Mesothelial cell of epicardium (in vitro differentiated cells): ENCODE data around the gene PABPC1L. TPM values are rescaled to one million over a fixed set of nuclear protein-coding genes. Genes with fewer than 3 reads are reported as not detected.
A peak's percentile ranks its signal among the peaks of the same experiment; 100 is the strongest.

Experiments used
- DNase-seq, 2 experiments: peaks; one replicate each; pipeline ENCODE4 v3.0.0; 2021; ENCODE audit warnings: low spot score in 2 of 2; ENCODE audit not compliant: unreplicated experiment in 2 of 2
- H3K27ac Mint-ChIP-seq: 2 replicates; pipeline ENCODE4 v1.8.0; 2021; ENCODE audit warnings: mixed read lengths
- H3K27me3 Mint-ChIP-seq: 2 replicates; pipeline ENCODE4 v1.8.0; 2021; ENCODE audit warnings: low read depth, mixed read lengths
- H3K36me3 Mint-ChIP-seq: 2 replicates; pipeline ENCODE4 v1.8.0; 2021; ENCODE audit warnings: mixed read lengths
- H3K4me1 Mint-ChIP-seq: 2 replicates; pipeline ENCODE4 v1.8.0; 2021; ENCODE audit warnings: mixed read lengths
- H3K4me3 Mint-ChIP-seq: 2 replicates; pipeline ENCODE4 v1.8.0; 2021; ENCODE audit warnings: mild to moderate bottlenecking, moderate library complexity, mixed read lengths
- H3K9me3 Mint-ChIP-seq: 2 replicates; pipeline ENCODE4 v1.8.0; 2021; ENCODE audit warnings: mixed read lengths
- total RNA-seq: library from RNA; stranded (reverse); gene quantifications from 3 replicates; pipeline ENCODE4 v1.2.1, GENCODE V29; 2021
- TF ChIP-seq, protein P1 (sequence below): fragments of 200-600 bp; sonication (generic); IDR thresholded peaks from one replicate; pipeline ENCODE4 v1.5.0; 2021; ENCODE audit warnings: antibody characterized with exemption; ENCODE audit not compliant: unreplicated experiment

PABPC1L gene
- total RNA-seq, 1 donor from 2014 or later = 135 TPM

DNA sequence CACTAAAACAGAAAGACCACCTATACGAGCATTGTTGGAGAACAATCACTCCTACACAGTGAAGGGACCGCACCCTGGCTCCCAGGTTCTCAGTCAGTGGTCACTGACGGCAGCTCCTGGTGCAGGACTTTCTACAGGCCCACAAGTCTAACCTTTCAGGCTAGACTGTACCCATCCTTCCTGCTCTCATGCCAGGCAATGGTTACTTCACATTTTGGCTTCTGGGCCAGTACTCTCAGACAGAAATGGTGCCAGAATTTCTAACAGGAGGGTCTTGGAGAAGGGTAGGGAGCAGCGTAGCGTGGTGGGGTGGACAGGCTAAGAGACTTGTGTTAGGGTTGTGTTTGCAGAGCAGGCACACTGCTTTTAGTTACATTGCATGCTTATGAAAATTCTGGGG, 38.2 kb downstream of the PABPC1L start:
- Mint-ChIP-seq H3K27ac (no peak overlapping the region), H3K36me3 (peaks cover 56% of the 10 kb centered on the region), H3K4me1 (no peaks in the 10 kb centered on the region), H3K9me3 (no peaks in the 10 kb centered on the region), H3K4me3 (no peak overlapping the region), H3K27me3 (no peaks in the 10 kb centered on the region)
- DNase-seq = no peak
- TF ChIP-seq, protein P1, sequence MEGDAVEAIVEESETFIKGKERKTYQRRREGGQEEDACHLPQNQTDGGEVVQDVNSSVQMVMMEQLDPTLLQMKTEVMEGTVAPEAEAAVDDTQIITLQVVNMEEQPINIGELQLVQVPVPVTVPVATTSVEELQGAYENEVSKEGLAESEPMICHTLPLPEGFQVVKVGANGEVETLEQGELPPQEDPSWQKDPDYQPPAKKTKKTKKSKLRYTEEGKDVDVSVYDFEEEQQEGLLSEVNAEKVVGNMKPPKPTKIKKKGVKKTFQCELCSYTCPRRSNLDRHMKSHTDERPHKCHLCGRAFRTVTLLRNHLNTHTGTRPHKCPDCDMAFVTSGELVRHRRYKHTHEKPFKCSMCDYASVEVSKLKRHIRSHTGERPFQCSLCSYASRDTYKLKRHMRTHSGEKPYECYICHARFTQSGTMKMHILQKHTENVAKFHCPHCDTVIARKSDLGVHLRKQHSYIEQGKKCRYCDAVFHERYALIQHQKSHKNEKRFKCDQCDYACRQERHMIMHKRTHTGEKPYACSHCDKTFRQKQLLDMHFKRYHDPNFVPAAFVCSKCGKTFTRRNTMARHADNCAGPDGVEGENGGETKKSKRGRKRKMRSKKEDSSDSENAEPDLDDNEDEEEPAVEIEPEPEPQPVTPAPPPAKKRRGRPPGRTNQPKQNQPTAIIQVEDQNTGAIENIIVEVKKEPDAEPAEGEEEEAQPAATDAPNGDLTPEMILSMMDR = no peak

DNA sequence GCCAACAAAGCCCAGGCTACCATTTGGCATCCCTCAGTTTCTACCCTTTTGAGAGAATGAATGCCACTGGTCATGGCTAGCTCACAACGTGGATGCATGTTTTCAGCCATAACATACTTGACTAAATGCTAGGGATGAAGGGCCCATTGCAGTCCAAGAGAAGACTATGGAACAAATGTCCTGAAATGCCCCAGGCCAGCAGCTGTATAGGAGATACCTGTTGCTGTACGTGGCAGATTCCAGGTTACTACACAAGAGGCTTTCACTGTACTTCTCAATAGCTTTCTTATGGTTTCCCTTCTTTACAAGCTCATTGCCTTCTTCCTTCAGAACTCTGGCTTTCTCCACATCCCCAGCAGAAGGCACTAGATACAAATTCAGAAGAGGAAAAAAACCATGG, 38.7 kb downstream of the PABPC1L start:
- H3K27me3 Mint-ChIP-seq = no peaks in the 10 kb centered on the region
- no peaks in the 10 kb centered on the region for H3K9me3 Mint-ChIP-seq
- no peak overlapping the region for H3K27ac Mint-ChIP-seq
- no peaks in the 10 kb centered on the region for H3K4me1 Mint-ChIP-seq
- H3K36me3 Mint-ChIP-seq = peaks cover 58% of the 10 kb centered on the region
- TF ChIP-seq, protein P1 = no peak
- no peak overlapping the region for H3K4me3 Mint-ChIP-seq
- no peak for DNase-seq

DNA sequence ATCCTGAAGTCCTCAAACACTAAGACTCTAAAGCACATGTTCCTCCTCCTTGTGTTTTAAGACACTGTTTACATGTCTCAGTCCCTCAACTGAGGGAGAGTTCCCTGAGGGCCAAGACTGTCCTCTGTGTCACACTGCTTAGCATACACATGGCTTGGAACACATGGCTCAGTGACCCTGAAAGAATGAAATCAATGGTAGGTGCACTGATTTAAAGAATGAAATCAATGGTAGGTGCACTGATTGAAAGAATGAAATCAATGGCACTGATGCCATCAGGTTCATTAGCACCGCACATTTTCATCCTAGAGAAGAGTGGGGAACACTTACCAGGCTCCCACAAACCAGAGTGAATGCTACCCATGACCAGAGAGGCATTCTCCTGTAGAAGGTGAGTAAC, 40.5 kb downstream of the PABPC1L start:
- no peak overlapping the region for H3K27ac Mint-ChIP-seq
- peaks cover 58% of the 10 kb centered on the region for H3K36me3 Mint-ChIP-seq
- H3K27me3 Mint-ChIP-seq = no peaks in the 10 kb centered on the region
- TF ChIP-seq, protein P1 = no peak
- peaks cover 13% of the 10 kb centered on the region for H3K4me1 Mint-ChIP-seq
- H3K4me3 Mint-ChIP-seq = no peak overlapping the region
- no peak for DNase-seq
- H3K9me3 Mint-ChIP-seq = no peaks in the 10 kb centered on the region

DNA sequence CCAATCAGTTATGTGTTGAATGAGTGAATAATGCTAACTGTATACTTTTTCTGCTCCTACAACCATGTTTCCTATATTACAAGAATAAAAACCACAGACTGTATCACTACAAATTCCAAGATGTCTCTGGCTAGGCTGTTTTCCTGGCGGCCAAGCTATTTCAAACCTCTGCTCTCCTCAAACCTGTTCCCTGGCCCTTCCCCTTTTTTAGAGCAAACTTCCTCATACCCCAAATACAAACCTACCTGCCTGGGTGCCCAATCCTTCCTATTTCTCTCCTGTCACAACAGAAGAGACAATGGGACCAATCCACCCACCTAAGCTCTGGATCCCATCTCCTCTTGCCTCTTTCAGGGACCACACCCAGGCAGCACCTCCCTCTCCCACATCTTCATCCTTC, 42.9 kb downstream of the PABPC1L start:
- no peak overlapping the region for H3K4me3 Mint-ChIP-seq
- H3K4me1 Mint-ChIP-seq = peaks cover 34% of the 10 kb centered on the region
- TF ChIP-seq, protein P1 = no peak
- H3K27me3 Mint-ChIP-seq = no peaks in the 10 kb centered on the region
- no peaks in the 10 kb centered on the region for H3K9me3 Mint-ChIP-seq
- peaks cover 53% of the 10 kb centered on the region for H3K36me3 Mint-ChIP-seq
- no peak for DNase-seq
- no peak overlapping the region for H3K27ac Mint-ChIP-seq

DNA sequence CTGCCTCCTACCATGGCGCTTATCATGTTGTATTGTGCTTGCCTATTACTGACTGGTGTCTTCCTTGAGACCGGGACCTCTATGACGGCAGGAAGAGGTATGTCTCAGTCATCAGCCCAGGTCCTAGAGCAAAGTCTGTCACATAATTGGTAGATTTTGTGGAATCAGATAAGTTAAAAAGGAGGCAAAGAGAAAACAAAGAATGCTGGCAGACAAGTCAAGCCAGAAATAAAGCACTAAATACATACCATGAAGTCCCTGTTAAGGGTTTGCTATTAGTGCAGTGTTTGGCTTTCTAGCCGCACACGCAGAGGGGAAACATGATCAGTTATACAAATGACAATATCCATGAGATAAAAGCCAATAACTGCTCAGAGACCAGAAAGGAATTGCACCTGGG, 44.4 kb downstream of the PABPC1L start:
- Mint-ChIP-seq H3K27me3 (no peaks in the 10 kb centered on the region), H3K36me3 (peaks cover 50% of the 10 kb centered on the region), H3K4me3 (no peak overlapping the region), H3K9me3 (no peaks in the 10 kb centered on the region), H3K4me1 (peaks cover 47% of the 10 kb centered on the region), H3K27ac (peak overlapping the region; percentile 80)
- DNase-seq = no peak
- TF ChIP-seq, protein P1 = no peak

DNA sequence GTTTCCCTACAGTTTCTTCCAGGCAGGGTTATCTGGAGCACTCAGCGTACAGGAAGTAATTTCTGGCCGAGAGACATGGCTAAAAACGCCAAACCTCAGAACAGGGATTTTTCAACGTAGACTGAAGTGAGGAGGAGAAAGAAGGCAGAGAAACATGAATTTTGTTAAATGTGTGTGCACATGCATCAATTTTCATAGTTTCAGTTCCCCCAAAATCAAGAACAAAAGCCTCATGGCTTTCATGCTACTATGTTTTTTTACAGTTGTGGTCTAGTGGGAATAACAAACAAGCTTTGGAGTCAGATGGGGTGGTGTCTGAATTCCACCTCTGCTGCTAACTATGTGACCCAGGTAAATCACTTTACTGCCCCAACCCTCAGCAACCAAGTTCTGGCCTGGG, 45.4 kb downstream of the PABPC1L start:
- Mint-ChIP-seq H3K4me3 (no peak overlapping the region), H3K4me1 (peaks cover 52% of the 10 kb centered on the region), H3K27ac (peak overlapping the region; percentile 31), H3K36me3 (peaks cover 46% of the 10 kb centered on the region), H3K27me3 (no peaks in the 10 kb centered on the region), H3K9me3 (no peaks in the 10 kb centered on the region)
- TF ChIP-seq, protein P1 = no peak
- no peak for DNase-seq
